ENCODE results near the gene VCAN.

DNA sequence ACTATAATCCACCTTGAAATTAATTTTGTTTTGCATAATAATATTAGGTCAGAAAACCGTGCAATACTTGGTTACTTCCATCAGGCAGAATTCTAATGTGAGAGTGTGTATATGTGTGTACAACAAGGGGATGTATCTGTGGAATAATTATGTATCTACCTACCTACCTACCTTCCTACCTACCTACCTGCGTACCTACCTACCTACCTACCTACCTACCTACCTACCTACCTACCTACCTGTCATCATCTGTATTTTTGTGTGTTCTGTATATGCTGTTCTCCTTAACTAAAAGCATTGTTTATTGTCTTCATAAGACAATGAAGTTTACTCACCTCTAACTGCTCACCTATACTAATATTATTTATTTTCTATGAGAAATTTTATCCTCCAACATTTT, 52.8 kb downstream of the VCAN start:
- TF ChIP-seq, protein P1, sequence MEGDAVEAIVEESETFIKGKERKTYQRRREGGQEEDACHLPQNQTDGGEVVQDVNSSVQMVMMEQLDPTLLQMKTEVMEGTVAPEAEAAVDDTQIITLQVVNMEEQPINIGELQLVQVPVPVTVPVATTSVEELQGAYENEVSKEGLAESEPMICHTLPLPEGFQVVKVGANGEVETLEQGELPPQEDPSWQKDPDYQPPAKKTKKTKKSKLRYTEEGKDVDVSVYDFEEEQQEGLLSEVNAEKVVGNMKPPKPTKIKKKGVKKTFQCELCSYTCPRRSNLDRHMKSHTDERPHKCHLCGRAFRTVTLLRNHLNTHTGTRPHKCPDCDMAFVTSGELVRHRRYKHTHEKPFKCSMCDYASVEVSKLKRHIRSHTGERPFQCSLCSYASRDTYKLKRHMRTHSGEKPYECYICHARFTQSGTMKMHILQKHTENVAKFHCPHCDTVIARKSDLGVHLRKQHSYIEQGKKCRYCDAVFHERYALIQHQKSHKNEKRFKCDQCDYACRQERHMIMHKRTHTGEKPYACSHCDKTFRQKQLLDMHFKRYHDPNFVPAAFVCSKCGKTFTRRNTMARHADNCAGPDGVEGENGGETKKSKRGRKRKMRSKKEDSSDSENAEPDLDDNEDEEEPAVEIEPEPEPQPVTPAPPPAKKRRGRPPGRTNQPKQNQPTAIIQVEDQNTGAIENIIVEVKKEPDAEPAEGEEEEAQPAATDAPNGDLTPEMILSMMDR (conservative IDR thresholded peaks at IDR 0.05; ENCODE audit: low read depth, low read length): no peak
- no peak for TF ChIP-seq POLR2A (IDR thresholded peaks at IDR 0.05; ENCODE audit: low read depth, low read length)
- no peak for TF ChIP-seq CEBPB (IDR thresholded peaks at IDR 0.05; ENCODE audit: low read depth, low read length)
- no peak for TF ChIP-seq MAZ (IDR thresholded peaks at IDR 0.05; ENCODE audit: borderline replicate concordance, low read depth, low read length)
- TF ChIP-seq, protein P2, sequence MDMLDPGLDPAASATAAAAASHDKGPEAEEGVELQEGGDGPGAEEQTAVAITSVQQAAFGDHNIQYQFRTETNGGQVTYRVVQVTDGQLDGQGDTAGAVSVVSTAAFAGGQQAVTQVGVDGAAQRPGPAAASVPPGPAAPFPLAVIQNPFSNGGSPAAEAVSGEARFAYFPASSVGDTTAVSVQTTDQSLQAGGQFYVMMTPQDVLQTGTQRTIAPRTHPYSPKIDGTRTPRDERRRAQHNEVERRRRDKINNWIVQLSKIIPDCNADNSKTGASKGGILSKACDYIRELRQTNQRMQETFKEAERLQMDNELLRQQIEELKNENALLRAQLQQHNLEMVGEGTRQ (IDR thresholded peaks at IDR 0.05; ENCODE audit: low read depth, low read length): no peak
- no peak for TF ChIP-seq SMC3 (IDR thresholded peaks at IDR 0.05; ENCODE audit: low read depth, low read length)
- TF ChIP-seq MXI1 (IDR thresholded peaks at IDR 0.05; ENCODE audit: borderline replicate concordance, low read depth, low read length): no peak
- TF ChIP-seq FOS (IDR thresholded peaks at IDR 0.05; ENCODE audit: low read depth, low read length): no peak
- TF ChIP-seq, protein P3, sequence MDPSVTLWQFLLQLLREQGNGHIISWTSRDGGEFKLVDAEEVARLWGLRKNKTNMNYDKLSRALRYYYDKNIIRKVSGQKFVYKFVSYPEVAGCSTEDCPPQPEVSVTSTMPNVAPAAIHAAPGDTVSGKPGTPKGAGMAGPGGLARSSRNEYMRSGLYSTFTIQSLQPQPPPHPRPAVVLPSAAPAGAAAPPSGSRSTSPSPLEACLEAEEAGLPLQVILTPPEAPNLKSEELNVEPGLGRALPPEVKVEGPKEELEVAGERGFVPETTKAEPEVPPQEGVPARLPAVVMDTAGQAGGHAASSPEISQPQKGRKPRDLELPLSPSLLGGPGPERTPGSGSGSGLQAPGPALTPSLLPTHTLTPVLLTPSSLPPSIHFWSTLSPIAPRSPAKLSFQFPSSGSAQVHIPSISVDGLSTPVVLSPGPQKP (IDR thresholded peaks at IDR 0.05; ENCODE audit: borderline replicate concordance, low read depth, low read length): no peak
- no peak for TF ChIP-seq RAD21 (IDR thresholded peaks at IDR 0.05; ENCODE audit: low read length)
- TF ChIP-seq MAFK (IDR thresholded peaks at IDR 0.05; ENCODE audit: low read depth, low read length): no peak
- no peak for TF ChIP-seq RFX5 (IDR thresholded peaks at IDR 0.05; ENCODE audit: low read depth, low read length)

Data from IMR-90 (cell line).